B cell (primary cell): ENCODE measurements around the gene MON1A. TPM values are rescaled to one million over a fixed set of nuclear protein-coding genes. Genes with fewer than 3 reads are reported as not detected.

ENCODE experiments used
- ATAC-seq: fragments of 200-7000 bp; cut with Tn5 transposase; one replicate; pipeline ENCODE4 v1.10.0; 2021; ENCODE audit warnings: low read depth, mild to moderate bottlenecking, moderate number of reproducible peaks, moderate library complexity
- CTCF ChIA-PET: fragments of 350-600 bp; sonication (Branson Sonifier 250); formaldehyde crosslinking; loops from one replicate; lab custom pipeline; 2021; ENCODE audit warnings: antibody characterized with exemption, inconsistent platforms; lab: Charles Lee
- POLR2A ChIA-PET: fragments of 350-600 bp; sonication (Branson Sonifier 250); formaldehyde crosslinking; loops from one replicate; lab custom pipeline; 2021; ENCODE audit warnings: antibody characterized with exemption; lab: Charles Lee
- DNase-seq: peaks from one replicate; pipeline ENCODE4 v3.0.0; 2013
- H2AFZ ChIP-seq: 2 replicates; pipeline ENCODE4 v1.6.1; 2012; ENCODE audit warnings: mild to moderate bottlenecking, low read depth, low read length; ENCODE audit not compliant: insufficient read depth, poor library complexity, severe bottlenecking
- H3K27ac ChIP-seq, 2 donors: 1 replicate in 1 of 2; 2 replicates in 1 of 2; pipeline ENCODE4 v1.5.1; 2012 to 2013; ENCODE audit warnings: low read length in 2 of 2, mild to moderate bottlenecking in 2 of 2, moderate library complexity in 1 of 2
- H3K27me3 ChIP-seq, 4 experiments: fragments of 200-600 bp in 1 of 4; sonication (generic) in 1 of 4; replicated peaks in 1 of 4; 1 replicate in 2 of 4; 2 replicates in 2 of 4; pipeline versions ENCODE4 v1.6.1 to v1.7.0; 2013 to 2016; ENCODE audit warnings: low read length in 3 of 4, mild to moderate bottlenecking in 2 of 4, mixed read lengths in 1 of 4, moderate library complexity in 1 of 4; ENCODE audit not compliant: insufficient read depth in 4 of 4, control insufficient read depth in 3 of 4; ENCODE audit errors: control extremely low read depth in 1 of 4
- H3K36me3 ChIP-seq, 2 experiments: replicated peaks in 1 of 2; 1 replicate in 1 of 2; 2 replicates in 1 of 2; pipeline versions ENCODE4 v1.6.1 to v1.7.1; 2013; ENCODE audit warnings: low read length in 1 of 2; ENCODE audit not compliant: insufficient read depth in 2 of 2, control insufficient read depth in 1 of 2; ENCODE audit errors: control extremely low read depth in 1 of 2, extremely low read depth in 1 of 2
- H3K4me1 ChIP-seq, 2 donors: fragments of 200-600 bp in 1 of 2; sonication (generic) in 1 of 2; 1 replicate in 1 of 2; 2 replicates in 1 of 2; pipeline versions ENCODE4 v1.5.1 to v1.6.1; 2013 to 2017; ENCODE audit warnings: low read length in 2 of 2; ENCODE audit not compliant: control insufficient read depth in 2 of 2, insufficient read depth in 2 of 2
- H3K4me2 ChIP-seq: replicated peaks from 2 replicates; pipeline ENCODE3; 2012; ENCODE audit warnings: mild to moderate bottlenecking, low read depth, low read length; ENCODE audit not compliant: poor library complexity, severe bottlenecking
- H3K4me3 ChIP-seq, 5 experiments: fragments of 200-600 bp in 1 of 5; sonication (generic) in 1 of 5; 1 replicate in 3 of 5; 2 replicates in 2 of 5; pipeline versions ENCODE4 v1.5.1 to v1.7.0; 2011 to 2016; ENCODE audit warnings: low read length in 4 of 5, mild to moderate bottlenecking in 4 of 5, low read depth in 2 of 5, control low read depth in 1 of 5, moderate library complexity in 1 of 5; ENCODE audit not compliant: insufficient read depth in 1 of 5; ENCODE audit errors: control extremely low read depth in 1 of 5, extremely low read depth in 1 of 5
- H3K79me2 ChIP-seq: fragments of 200-600 bp; sonication (generic); one replicate; pipeline ENCODE4 v1.6.0; 2016; ENCODE audit warnings: low read length; ENCODE audit not compliant: control insufficient read depth, insufficient read depth
- H3K9ac ChIP-seq: fragments of 200-600 bp; sonication (generic); 2 replicates; pipeline ENCODE4 v1.6.1; 2017; ENCODE audit warnings: mild to moderate bottlenecking, low read length, moderate library complexity
- H3K9me3 ChIP-seq, 3 donors: one replicate each; pipeline versions ENCODE4 v1.6.1 to v1.7.1; 2013; ENCODE audit warnings: low read length in 2 of 3; ENCODE audit not compliant: control insufficient read depth in 2 of 3, insufficient read depth in 1 of 3; ENCODE audit errors: control extremely low read depth in 1 of 3
- H4K20me1 ChIP-seq: 2 replicates; pipeline ENCODE4 v1.6.0; 2012; ENCODE audit warnings: mild to moderate bottlenecking, low read length; ENCODE audit not compliant: insufficient read depth, control insufficient read depth, poor library complexity, severe bottlenecking
- H3K27ac Mint-ChIP-seq: one replicate; pipeline ENCODE4 v1.8.0; 2021; ENCODE audit warnings: mixed read lengths
- H3K27me3 Mint-ChIP-seq: one replicate; pipeline ENCODE4 v1.8.0; 2021; ENCODE audit warnings: mixed read lengths
- H3K4me1 Mint-ChIP-seq: one replicate; pipeline ENCODE4 v1.8.0; 2021; ENCODE audit warnings: mixed read lengths
- H3K4me3 Mint-ChIP-seq: one replicate; pipeline ENCODE4 v1.8.0; 2021; ENCODE audit warnings: mixed read lengths
- H3K9me3 Mint-ChIP-seq: one replicate; pipeline ENCODE4 v1.8.0; 2022; ENCODE audit warnings: mixed read lengths; ENCODE audit not compliant: insufficient read depth
- EZH2 ChIP-seq: IDR thresholded peaks from 2 replicates; pipeline ENCODE4 v1.6.1; 2012; ENCODE audit warnings: borderline replicate concordance, low read depth, mild to moderate bottlenecking, moderate library complexity, low read length; ENCODE audit not compliant: insufficient read depth, poor library complexity, severe bottlenecking
- WGBS: methylation state at CpG from one replicate; pipeline ENCODE4 v1.1.5; 2013; ENCODE audit warnings: missing lambda C conversion rate; ENCODE audit not compliant: insufficient coverage; 5-methylcytosine and 5-hydroxymethylcytosine counted together
- intact Hi-C: fragments of 100-400 bp; cut with micrococcal nuclease; formaldehyde crosslinking; loops from one replicate; pipeline ENCODE4 v1.10.0; 2022
- polyA plus RNA-seq: library from polyadenylated mRNA; depleted of rRNA; stranded (reverse); fragments of >200 nt; gene quantifications from 2 replicates; pipeline ENCODE4 v1.2.3, GENCODE V29; 2012
- total RNA-seq, 2 donors: library from RNA; stranded (reverse); fragments of 120-200 nt in 1 of 2; gene quantifications; 1 replicate in 1 of 2; 2 replicates in 1 of 2; pipeline versions ENCODE4 v1.2.3 to v1.2.4, GENCODE V29; 2013 to 2022
- TF ChIP-seq, protein P1 (sequence below): fragments of 200-600 bp; IDR thresholded peaks from one replicate; pipeline ENCODE4 v1.8.0; 2022; ENCODE audit warnings: antibody characterized with exemption, mild to moderate bottlenecking

Gene MON1A
- total and polyA plus RNA-seq, 2 donors (not counting 1 experiment from before 2014, with no cell fraction given) = 6.6 to 8.9 TPM

DNA sequence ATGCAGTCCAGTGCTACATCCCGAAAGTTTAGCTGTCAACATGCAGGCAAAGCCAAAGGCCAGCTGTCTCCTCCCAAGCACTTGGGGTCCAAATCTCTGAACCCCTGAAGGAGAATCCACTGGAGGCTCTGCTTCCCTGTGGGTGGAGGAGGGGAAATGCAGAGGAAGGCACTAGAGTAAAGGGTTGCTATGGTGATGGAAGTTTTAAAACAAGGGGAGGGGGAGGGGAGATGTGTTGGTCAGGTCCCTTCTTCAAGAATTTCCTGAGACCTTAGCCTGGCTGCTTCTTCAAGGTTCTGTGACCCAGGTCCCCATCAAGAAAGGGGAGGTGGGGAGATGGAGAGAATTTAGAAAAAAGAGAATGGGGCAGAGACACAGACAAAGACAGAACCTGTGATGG is 62.2 kb downstream of the MON1A start:
- TF ChIP-seq, protein P1, sequence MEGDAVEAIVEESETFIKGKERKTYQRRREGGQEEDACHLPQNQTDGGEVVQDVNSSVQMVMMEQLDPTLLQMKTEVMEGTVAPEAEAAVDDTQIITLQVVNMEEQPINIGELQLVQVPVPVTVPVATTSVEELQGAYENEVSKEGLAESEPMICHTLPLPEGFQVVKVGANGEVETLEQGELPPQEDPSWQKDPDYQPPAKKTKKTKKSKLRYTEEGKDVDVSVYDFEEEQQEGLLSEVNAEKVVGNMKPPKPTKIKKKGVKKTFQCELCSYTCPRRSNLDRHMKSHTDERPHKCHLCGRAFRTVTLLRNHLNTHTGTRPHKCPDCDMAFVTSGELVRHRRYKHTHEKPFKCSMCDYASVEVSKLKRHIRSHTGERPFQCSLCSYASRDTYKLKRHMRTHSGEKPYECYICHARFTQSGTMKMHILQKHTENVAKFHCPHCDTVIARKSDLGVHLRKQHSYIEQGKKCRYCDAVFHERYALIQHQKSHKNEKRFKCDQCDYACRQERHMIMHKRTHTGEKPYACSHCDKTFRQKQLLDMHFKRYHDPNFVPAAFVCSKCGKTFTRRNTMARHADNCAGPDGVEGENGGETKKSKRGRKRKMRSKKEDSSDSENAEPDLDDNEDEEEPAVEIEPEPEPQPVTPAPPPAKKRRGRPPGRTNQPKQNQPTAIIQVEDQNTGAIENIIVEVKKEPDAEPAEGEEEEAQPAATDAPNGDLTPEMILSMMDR = no peak
- TF ChIP-seq EZH2 = no peak
- DNase-seq = no peak
- H3K4me1 ChIP-seq = peaks cover 12 to 14% of the 10 kb centered on the region in 2 donors
- intact Hi-C loops = no loop called here
- no peak overlapping the region for H3K9ac ChIP-seq
- ATAC-seq = no peak
- peaks cover 0 to 12% (median 0%) of the 10 kb centered on the region in 3 donors for H3K9me3 ChIP-seq
- no peaks in the 10 kb centered on the region for H3K9me3 Mint-ChIP-seq
- H3K27ac Mint-ChIP-seq = no peak overlapping the region
- no peak overlapping the region for H3K4me2 ChIP-seq
- peaks cover 42% of the 10 kb centered on the region for H3K27me3 Mint-ChIP-seq
- H4K20me1 ChIP-seq = no peaks in the 10 kb centered on the region
- no peak overlapping the region for H3K4me3 Mint-ChIP-seq
- no peaks in the 10 kb centered on the region for H3K36me3 ChIP-seq
- H3K4me3 ChIP-seq = no peak overlapping the region
- CTCF ChIA-PET = no interaction called here
- H3K79me2 ChIP-seq = no peaks in the 10 kb centered on the region
- no CpG with 5 or more reads among the region's 1 CpG for WGBS
- no peaks in the 10 kb centered on the region for H3K4me1 Mint-ChIP-seq
- H3K27ac ChIP-seq = no peak overlapping the region
- H3K27me3 ChIP-seq = peaks cover 0 to 56% (median 20%) of the 10 kb centered on the region in 4 experiments
- POLR2A ChIA-PET = no interaction called here
- no peak overlapping the region for H2AFZ ChIP-seq

DNA sequence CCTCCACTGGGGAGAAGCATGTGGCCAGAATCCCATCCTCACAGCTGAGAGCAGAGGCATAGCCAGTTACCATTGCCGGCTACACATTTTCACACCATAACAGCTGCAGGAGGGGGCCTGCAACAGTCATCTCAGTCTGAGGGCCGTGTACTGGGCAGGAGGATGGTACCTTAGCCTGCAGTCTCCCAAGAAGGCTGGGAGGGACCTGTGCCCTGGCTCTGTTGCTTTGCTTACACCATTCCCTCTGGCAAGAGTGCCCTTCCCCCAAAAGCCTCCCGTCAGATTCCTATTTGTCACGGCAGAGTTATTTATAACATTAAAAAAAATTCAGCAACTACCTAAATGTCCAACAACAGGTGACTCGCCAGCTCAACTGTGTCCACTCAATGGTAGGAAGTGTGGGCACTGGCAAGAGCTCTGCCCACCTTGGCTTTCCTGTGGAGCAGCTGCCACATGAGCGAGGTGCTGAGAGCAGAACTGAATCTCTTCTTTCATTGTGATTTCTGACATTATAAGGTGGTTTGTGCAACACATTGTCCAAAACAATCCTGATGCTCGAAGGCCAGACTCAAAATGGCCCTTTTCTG is 64.3 kb downstream of the MON1A start:
- no peak overlapping the region for H3K9ac ChIP-seq
- peaks cover 12 to 14% of the 10 kb centered on the region in 2 donors for H3K4me1 ChIP-seq
- H3K27ac ChIP-seq = no peak overlapping the region
- Mint-ChIP-seq H3K27me3 (peaks cover 36% of the 10 kb centered on the region), H3K9me3 (no peaks in the 10 kb centered on the region), H3K4me3 (no peak overlapping the region), H3K27ac (no peak overlapping the region), H3K4me1 (no peaks in the 10 kb centered on the region)
- no peak overlapping the region for H3K4me3 ChIP-seq
- WGBS = 46% methylated on average over 3 of the region's 7 CpGs
- ChIA-PET CTCF (interaction anchor here (0.6 kb wide), 1 partner anchor 298 kb away, joined by 4 read pairs; no protein-coding TSS in a partner anchor), POLR2A (no interaction called here)
- H3K36me3 ChIP-seq = no peaks in the 10 kb centered on the region
- TF ChIP-seq EZH2 = no peak
- TF ChIP-seq, protein P1 = no peak
- no peaks in the 10 kb centered on the region for H3K79me2 ChIP-seq
- DNase-seq (no peak), ATAC-seq (no peak)
- intact Hi-C loops = no loop called here
- no peaks in the 10 kb centered on the region for H4K20me1 ChIP-seq
- no peak overlapping the region for H3K4me2 ChIP-seq
- no peak overlapping the region for H2AFZ ChIP-seq
- peaks cover 0 to 12% (median 0%) of the 10 kb centered on the region in 3 donors for H3K9me3 ChIP-seq
- peaks cover 0 to 52% (median 16%) of the 10 kb centered on the region in 4 experiments for H3K27me3 ChIP-seq
